Epithelial cell of alveolus of lung (primary cell): Measurements from ENCODE around the gene FSHR. TPM values are rescaled to one million over a fixed set of nuclear protein-coding genes. Genes with fewer than 3 reads are reported as not detected.

Experiments used
- total RNA-seq: library from RNA; depleted of rRNA; stranded (reverse); fragments of >200 nt; gene quantifications from 2 replicates; pipeline ENCODE4 v1.2.1, GENCODE V29; 2015

Gene FSHR
- total RNA-seq, result not detected in 2 replicates

GRCh38 chr2:49154140-49154539 lies at the start of gene FSHR:
TSS of gene FSHR (minus strand) at chr2:49154515. CDS start at chr2:49154417, 98 bp downstream.

